Stimulated activated CD8-positive, alpha-beta memory T cell treated with anti-CD3 and anti-CD28 coated beads, Interleukin-4, amount 100 ng/mL, for 48 hours (primary cell): ENCODE data around the gene BTBD1.

Source experiments
- DNase-seq: peaks from one replicate; pipeline ENCODE4 v3.0.0-alpha.2; 2020

BTBD1 gene

DNA sequence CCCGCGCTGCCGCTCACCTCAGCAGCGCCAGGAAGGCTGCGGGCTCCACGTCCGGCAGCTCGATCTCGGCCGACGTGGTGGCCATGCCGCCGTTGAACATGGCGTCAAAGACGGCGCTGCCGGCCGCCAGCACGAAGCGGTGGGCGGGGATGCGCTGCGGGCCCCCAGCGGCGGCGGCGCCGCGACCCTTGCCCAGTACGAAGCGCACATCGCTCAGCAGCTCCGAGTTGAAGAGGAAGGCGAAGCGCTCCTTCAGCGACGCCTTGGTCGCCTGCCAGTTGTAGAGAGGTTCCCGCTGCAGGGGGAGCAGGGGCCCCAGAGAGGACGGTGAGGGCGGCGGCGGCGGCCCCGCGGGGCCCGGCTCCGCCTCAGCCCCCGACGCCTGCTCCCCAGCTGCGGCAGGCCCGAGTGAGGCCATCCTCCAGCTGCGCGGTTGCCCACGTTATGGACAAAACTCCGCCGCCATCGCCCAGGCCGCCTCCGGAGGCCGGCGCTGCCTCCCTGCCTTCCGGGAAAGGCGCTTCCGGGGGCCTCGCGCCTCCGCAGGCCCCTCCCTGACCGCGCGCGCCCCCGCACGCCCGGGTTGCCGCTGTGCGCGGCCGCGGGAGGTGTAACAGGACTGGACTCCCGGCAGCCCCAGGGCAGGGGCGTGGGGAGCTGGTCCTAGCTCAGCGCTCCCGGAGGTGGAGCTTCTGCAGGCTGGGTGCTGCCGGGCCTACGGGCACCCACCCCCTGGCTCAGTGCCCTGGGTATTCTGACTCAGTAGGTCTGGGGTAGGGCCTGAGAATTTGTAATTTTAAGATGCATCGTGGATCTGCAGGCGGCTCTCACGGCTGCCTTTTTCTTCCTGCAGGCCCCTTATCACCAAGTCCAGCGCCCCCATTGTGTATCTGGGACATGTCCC is at the start of gene BTBD1:
Gene BTBD1 (minus strand): TSS at position 519 of the 904 bp plus-strand sequence. CDS start 101 bp downstream, at position 418.
- DNase-seq = peak; percentile 93

DNA sequence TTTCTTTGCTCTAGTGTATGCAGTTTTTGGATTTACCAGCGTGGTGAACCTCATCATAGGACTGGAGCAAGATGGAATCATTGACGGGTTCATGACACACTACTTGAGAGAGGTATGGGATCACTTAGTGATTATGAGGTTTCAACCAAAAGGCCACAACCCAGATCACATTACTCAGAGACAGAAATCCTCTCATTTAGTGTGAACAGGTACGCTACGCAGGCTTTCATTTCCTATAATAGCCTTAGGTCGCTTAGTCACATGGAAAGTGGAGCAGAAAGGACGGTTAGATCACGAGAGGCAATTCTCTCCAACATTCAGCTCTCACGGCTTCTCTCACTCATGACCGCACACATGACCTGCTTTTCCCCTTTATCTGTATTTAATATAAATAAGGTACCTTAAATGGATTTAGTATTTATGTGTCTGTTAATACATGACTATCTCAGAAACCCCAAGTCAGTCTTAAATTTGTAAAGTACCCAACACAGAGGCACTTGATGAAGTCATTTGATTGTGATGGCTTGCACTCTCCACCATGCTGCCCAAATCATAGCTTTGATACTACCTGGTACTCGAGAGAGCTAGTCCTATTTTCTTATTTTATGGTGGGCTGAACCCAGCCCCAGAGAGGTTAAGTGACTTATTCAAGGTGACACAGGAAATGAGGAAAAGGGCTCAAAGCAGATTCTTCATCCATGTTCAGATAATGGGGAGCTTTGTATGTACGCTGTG is 48.9 kb upstream of the BTBD1 start:
- DNase-seq = no peak

DNA sequence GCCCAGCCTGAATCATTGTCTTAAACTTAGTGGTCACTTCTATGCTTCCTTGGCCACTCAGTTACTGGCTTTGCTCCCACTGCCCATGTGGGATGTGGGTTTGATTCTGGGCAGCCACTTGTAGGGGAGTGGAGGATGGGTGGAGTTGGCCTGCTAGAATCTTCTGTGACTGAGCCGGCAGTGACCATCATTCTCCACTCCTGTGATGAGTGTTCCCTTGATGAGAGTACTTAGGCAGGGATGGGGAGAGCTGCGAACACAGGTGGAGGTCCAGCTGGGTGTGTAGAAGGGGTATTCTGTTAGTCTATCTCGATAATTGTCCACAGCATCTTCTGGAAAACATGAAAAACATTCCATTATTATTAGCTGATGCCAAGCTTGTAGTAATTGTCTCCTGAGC is 48.4 kb upstream of the BTBD1 start:
- DNase-seq = no peak

DNA sequence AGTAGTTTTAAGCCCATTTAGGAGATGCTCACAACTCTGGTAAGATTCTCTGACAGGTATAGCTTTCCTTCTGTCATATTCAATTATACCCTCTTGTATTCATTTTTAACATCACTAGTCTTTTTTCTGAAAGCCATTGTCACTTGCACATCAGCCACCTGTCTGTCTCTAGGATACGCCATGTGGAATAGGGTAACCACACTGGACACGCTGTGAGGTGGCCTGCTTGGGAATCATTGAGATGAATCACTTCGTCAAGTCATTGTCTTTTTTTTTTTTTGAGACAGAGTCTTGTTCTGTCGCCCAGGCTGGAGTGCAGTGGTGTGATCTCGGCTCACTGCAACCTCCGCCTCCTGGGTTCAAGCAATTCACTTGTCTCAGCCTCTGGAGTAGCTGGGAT is 47.8 kb upstream of the BTBD1 start:
- DNase-seq = no peak

DNA sequence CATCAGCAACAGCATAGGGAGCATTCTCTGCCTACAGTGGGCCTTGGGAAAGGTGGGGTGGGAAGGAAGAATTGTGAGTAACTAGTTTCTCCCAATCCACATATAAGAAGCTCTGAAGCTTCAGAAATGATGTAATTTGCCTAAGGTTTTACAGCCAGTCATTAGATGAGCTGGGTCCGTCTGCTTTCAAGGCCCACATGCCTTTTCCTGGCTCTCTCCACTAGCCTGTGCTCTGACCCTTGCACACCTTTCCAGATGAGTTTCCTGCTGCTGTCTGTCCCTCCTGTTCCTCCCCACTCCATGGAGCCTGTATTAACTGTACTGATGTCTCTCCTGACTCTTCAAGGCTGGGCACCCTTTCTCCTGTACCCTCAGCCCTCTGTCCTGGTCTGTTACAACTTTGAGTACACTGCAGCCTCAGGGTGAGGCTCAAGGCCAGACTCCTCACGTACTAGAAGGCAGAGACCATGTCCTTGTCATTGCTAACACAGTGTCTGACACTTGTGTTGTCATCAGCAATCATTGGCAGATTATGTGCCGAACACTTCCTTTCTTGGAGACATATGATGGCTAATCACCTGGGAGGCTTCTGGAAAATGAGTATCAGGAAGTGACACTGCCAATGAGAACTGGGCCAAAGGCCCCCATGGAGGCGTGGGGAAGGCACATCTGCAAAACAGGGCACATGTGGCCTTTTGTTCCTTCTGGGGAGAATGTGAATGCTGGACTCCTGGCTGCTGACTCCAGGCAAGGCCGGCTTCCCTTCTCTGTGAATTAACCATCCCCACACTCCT is 47.0 kb upstream of the BTBD1 start:
- DNase-seq = no peak

- DNase-seq = no peak
Observed at GRCh38 chr15:83112956-83113299, 45.9 kb upstream of the BTBD1 start.

GRCh38 chr15:83112233-83112955 is 45.3 kb upstream of the BTBD1 start:
- no peak for DNase-seq

GRCh38 chr15:83111149-83111548 is 44.1 kb upstream of the BTBD1 start:
- DNase-seq = no peak

DNA sequence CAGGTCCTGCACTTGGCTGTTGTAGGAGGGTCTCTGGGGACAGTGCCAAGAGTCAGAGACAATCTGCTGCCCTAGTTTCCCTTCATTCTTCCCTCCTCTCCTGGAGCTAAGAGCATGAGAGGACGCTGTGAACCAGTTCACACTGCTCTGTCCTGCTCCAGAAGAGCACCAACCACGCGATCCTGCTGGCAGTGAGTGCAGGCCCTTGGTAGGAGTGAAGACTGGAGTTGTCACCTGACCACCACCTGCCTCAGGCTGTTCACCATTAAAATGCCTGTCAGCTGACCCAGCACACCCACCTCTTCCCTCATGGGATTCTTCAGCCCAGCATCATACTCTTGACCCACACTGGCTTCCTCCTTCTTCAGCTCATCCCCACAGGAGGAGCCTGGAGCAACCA is 43.3 kb upstream of the BTBD1 start:
- no peak for DNase-seq

DNA sequence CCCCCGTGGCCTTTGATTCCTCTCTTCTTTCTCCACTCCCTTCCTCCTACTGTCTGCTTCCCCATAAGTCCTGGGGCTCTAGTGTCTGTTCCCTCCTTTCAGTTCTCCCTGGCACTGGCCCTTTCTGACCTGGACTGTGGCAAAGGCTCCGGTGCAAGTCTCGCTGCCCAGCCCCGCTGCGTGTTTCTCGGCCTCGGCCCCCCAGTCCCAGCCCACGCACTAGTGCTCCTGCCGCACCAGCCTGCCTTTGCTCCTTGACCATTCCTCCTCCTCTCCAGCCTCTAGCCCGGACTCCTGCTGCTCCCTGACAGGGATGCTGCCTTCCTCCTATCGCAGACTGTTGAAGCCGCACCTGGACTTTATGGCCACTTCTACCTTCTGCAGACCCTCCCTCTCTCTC is 42.5 kb upstream of the BTBD1 start:
- DNase-seq = no peak

DNA sequence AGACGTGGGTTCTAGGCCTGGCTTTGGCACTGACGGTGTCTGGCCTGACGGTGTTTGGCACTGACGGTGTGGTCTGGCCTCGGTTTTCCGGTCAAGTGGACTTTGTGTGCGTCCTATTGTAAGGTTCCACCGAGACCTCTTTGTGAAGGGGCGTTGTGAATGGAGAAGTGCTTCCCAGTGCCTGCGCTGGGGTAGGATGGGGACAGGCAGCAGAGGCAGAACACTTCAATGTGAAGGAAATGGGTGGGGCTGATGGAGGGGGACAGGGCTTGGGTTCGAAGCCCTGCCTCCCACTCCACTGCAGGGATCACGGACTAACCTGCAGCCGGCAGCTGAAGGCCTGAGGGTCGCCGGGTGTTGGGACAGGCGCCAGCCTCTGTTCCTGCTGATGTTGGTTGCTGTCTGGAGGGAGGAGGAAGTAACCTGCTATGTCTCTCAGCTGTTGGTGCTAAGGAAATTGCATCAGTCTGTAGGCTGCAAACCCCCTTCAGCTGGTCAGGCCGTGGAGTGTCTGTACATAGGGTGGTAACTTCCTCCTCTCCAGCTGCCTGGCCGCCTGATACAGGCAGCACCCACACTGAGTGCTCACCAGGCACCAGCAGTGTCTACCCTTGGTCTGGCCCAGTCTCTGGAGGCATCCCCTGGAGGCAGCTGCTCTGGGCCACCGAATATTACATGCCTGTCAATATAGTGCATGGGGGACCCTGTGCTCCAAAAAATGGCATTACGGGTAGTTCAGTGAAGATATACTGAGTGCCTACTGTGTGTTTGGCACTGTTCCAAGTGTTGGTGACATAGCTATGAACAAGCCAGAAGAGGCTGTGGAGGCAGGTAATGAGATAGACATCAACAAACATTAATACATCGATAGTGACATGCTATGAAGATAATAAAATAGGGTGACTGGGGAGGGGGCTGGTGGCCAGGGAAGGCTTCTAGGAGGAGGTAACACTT is 41.5 kb upstream of the BTBD1 start:
- peak; percentile 32 for DNase-seq

DNA sequence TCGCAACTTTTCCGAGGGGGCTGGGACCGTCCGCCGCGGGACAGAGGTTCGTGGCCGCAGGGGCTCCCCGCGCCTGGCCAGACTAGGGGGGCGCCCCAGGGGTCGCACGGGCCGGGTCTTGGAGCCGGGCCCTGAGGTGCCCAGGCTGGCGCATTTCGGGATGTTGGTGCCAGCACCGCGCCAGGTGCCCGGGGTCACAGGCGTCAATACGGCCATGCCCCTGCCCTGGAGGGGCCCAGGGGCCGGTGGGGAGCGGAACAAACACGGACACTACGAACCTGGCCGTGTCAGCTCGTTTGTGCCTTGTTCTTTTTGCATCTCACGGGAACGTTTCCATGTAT is 40.8 kb upstream of the BTBD1 start:
- no peak for DNase-seq

- peak; percentile 40 for DNase-seq
Observed at GRCh38 chr15:83106994-83107840, 40.2 kb upstream of the BTBD1 start, which contains the start of gene TM6SF1. TM6SF1 (plus strand) TSS chr15:83107645; CDS start chr15:83107681, 36 bp downstream.

DNA sequence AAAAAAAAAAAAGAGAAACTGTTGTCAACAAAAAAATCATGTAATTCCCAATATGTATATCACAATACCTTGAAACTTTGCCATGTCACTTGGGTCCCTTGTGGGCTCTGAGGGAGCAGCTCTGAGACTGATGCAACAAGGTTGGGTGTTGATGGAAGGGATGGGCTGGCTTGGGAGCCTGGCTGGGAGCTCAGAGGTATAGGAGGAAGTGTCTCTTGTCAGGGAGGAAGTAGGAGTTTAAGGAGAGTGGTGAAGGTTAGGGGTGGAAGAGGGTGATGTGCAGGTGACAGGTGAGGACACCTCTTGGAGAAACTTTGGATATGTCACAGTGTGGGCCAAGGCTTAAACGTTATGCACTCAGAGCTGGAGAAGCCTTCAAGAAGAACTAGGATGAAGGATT is 38.4 kb upstream of the BTBD1 start:
- no peak for DNase-seq

- no peak for DNase-seq
Observed at GRCh38 chr15:83104141-83104540, 37.1 kb upstream of the BTBD1 start.

- no peak for DNase-seq
Observed at GRCh38 chr15:83102346-83102745, 35.3 kb upstream of the BTBD1 start.

- no peak for DNase-seq
Observed at GRCh38 chr15:83100097-83100646, 33.1 kb upstream of the BTBD1 start.

GRCh38 chr15:83099290-83099689 is 32.2 kb upstream of the BTBD1 start:
- no peak for DNase-seq

DNA sequence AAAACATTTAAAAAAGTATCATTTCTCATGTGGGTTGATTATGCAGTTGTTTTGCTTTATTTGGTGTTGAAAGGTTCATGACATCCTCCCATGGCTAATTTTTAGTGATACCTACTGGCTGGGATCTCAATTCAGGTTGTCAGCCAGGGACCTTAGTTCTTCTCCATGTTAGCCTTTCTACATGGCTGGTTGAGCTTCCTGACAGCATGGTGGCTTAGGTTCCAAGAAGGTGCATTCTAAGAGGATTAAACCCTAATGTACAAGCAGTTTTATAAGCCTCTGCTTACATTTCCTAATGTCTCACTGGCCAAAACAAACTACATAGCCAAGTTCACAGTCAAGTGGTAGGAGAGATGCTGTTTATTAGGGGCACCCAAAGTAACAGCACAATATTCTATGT is 31.0 kb upstream of the BTBD1 start:
- DNase-seq = no peak

GRCh38 chr15:83094583-83094982 is 27.5 kb upstream of the BTBD1 start:
- no peak for DNase-seq
